HG03045 (cell line): ENCODE data around the gene PMEPA1.

Experiments
- ATAC-seq: cut with Tn5 transposase; IDR thresholded peaks from one replicate; pipeline ENCODE4 v1.9.1; 2021; ENCODE audit warnings: mild to moderate bottlenecking, moderate library complexity; ENCODE audit not compliant: unreplicated experiment

PMEPA1 gene

GRCh38 chr20:57680934-57681914 lies 28.6 kb downstream of the PMEPA1 start:
- peak; percentile 31 for ATAC-seq

- ATAC-seq: peak; percentile 52
Measured at GRCh38 chr20:57680131-57680716, 29.6 kb downstream of the PMEPA1 start.

DNA sequence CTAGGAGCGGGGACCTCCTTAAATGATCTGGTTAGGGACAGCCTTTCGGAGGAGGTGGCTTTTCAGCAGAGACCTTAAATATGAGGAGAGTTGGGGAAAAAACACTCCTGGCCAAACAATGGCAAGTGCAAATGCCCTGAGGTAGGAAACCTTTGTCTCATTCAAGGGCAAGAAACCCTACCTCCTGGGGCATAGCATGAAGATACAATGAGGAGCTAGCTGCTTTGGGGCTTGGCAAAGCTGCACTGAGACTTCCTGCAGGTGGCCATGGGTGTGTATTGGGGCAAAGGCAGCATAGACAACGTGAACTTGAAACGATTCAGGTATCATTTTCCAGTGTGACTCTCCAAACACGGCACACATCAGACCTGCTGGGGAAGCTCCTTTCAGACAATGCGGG lies 30.7 kb downstream of the PMEPA1 start:
- no peak for ATAC-seq

GRCh38 chr20:57678340-57678739 lies 31.5 kb downstream of the PMEPA1 start:
- ATAC-seq: no peak

DNA sequence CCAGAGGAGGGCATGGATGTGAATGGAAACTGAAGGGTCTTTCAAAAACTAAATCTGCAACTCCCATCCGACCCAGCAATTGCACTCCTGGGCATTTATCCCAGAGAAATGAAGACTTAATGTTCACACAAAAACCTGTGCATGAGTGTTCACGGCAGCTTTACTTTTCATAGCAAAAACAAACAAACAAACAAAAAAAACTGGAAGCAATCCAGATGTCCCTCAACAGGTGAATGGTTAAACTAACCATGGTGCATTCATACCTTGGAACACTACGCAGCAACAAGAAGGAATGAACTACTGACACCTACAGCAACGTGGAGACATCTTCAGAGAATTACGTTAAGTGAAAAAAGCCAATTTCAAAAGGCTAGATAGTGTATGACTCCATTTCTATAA lies 32.2 kb downstream of the PMEPA1 start:
- no peak for ATAC-seq

DNA sequence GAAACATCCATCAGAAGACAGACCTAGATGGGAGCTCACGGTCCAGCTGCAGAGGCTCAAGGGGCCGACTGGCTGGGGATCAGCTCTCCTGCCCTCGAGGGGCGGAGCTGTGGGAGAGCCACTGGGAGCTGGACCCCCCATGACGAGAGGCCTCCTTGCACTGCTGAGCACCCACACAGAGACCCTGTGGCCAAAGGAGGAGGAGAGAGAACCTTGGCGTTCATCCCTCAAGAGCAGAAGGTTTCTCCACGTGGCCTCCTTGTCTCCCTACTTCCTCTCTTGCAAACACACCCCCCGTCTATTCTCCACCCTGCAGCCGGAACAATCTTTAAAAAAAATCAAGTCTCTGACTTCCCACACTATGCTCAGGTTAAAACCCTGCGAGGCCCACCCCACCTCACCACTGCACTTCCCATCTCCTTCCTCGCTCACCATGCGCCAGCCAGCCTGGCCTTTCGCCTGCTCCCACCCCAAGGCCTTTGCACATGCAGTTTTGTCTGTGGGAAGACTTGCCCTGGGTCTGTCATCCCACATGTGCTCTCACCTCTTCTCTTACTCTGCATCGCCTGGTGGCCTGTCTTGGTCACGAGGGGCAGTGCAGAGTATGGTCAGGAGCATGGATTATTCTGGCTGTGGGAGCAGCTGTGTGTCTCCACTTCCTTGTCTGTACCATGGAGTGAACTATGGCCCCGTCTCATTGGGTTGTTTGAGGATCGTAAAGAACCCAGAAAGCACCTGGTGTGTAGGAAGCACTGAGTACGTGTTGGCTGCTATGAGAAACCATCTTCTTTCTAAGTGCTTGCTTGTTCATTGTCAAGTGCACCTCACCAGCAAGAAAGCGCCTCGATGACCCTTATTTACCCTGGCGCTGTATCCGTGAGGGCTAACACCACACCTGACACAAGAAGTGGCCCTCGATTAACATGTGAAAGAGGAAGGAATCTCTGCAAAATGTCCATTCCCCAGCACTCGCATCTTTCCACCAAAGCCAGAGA lies 32.9 kb downstream of the PMEPA1 start:
- no peak for ATAC-seq

GRCh38 chr20:57675773-57676172 lies 34.0 kb downstream of the PMEPA1 start:
- no peak for ATAC-seq

- ATAC-seq: no peak
Measured at GRCh38 chr20:57672953-57673575, 36.8 kb downstream of the PMEPA1 start.

GRCh38 chr20:57672164-57672563 lies 37.7 kb downstream of the PMEPA1 start:
- ATAC-seq: no peak

DNA sequence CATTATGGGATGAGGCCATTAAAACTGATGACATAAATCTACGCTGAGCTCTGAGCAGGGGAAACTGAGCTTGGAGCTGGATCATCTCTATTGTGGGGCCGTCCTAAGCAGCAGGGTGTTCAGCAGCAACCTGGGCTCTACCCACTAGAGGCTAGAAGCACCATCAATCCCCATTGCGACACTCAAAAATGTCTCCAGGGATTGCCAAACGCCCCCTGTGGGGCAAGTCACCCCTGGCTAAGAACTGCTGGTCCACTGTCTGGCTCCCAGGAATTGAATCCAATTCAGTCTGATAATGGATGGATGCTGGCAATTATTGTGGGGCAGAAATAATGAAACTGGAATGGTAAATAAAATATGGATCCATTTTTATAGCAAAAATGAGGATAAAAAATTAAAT lies 38.2 kb downstream of the PMEPA1 start:
- ATAC-seq: no peak

DNA sequence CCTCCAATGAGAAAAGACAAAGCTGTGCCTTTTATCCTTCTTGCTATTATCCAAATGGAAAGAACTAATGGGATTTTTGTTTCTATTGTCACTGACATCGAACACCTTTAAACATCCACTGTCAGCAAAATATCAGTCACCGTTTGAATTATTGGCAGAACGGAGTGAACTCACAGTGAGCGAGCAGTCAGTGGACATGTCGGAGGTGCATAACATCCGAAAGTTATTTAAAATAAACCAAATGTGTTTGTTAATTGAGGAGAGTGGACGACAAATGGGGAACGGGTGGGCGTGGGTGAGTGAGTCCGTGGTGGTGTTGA lies 38.8 kb downstream of the PMEPA1 start:
- ATAC-seq: no peak

- ATAC-seq: no peak
Measured at GRCh38 chr20:57670288-57671071, 39.3 kb downstream of the PMEPA1 start.

- ATAC-seq: no peak
Measured at GRCh38 chr20:57669632-57670031, 40.2 kb downstream of the PMEPA1 start.

DNA sequence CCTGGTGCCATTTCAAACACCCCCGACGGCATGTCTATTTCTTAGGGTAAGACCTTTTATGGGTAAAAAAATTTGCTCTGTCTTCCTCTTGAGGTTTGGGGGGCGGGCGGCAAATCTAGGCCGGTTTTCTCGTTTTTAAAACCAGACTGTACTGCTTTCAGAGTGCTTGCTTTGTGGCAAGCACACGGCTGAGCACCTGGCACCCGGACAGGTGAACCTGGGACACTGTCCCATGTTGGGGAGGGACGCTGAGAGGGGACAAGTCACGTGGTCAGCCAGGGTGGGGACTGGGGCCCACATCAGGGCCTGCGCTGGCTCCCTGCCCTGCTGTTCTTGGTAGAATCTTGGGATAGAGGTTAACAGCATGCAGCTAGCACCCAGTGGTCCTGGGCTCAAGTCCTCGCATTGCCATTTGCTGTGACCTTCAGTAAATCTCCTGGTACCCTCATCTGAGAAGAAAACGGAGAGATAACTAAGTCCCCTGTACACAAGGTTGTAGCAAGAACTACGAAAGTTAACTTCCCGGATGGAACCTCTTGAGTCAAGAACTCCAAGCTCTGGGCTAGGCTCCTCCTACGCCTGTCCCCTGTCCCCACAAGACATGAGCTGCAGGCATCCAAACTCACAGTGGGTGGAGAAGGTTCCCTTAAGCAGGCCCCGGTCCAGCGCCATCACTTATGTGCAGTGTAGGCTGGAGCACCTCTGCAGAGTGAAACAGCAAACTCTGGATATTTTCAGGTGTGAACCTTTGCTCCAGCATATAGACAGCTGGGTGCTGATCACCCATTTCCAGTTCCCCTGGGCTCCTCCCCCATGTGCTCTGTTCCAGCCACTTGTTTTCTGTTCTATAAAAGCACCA lies 41.7 kb downstream of the PMEPA1 start:
- ATAC-seq: no peak

GRCh38 chr20:57667388-57667787 lies 42.4 kb downstream of the PMEPA1 start:
- no peak for ATAC-seq

- no peak for ATAC-seq
Measured at GRCh38 chr20:57666834-57667157, 43.0 kb downstream of the PMEPA1 start.

- ATAC-seq: no peak
Measured at GRCh38 chr20:57666106-57666833, 43.5 kb downstream of the PMEPA1 start.

DNA sequence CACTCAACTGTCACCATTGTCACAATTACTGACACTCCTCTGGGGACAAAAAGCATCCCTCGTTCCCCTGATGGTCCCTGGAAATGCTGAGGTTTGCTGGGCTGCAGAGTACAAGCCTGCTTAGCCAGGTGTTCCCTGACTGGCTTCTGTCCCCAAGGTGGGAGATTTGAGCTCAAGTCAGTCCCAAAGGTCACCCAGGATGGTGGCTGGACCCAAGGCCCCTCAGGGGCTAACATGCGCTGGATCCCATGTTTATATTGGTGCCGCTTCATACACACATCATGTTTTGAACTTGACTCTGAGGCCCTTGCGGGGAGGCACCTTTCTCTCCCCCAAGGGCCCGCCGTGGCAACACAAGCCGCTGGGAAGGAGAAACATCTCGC lies 44.2 kb downstream of the PMEPA1 start:
- ATAC-seq: no peak
